Measurements from ENCODE around the gene NPAT.
"Not testable (repeated sequence)": the region's sequence is repeated elsewhere in the genome, so short reads cannot be mapped to it uniquely, and the experiment has no call there.

The NPAT gene

DNA sequence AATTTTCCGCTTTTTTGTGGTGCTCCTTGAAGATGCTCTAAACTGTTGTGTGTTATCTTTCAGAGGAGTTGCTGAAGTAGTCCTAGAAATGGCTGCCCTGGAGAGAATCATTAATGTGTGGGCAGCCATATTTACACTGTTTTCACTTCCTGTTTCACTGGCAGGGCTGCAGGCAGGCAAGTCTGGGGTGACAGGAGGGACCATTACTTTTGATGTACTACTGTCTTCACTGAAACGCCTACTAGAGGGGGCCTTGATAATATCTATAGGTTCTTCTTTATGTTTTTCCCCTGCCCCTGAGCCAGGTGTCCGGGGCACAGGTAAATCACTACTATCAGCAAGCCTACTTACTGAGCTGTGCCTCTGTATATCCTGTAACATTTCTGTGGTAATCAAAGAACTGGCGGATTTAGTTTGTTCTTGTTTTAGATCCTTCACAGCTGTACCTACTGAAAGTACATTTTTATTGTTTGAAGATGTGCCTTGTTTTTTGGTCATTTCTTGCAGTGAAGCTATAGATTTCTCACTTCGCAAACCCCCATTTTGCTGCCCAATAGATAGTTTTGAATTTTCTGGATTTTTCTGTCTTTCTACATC is 61.4 kb downstream of the NPAT start:
- H3K36me3 ChIP-seq (ENCODE audit: insufficient read depth, low read length) = peaks cover 31% of the 10 kb centered on the region
- H2AFZ ChIP-seq (ENCODE audit: low read length, unreplicated experiment) = no peak overlapping the region
- no peaks in the 10 kb centered on the region for H3K4me1 ChIP-seq (ENCODE audit: control insufficient read depth, insufficient read depth, low read length, unreplicated experiment)
- no peaks in the 10 kb centered on the region for H3K79me2 ChIP-seq (ENCODE audit: control insufficient read depth, insufficient read depth, low read length, unreplicated experiment)
- no peak overlapping the region for H3K27ac ChIP-seq (ENCODE audit: low read depth, low read length)
- H3K27me3 ChIP-seq (ENCODE audit: insufficient read depth, low read length) = no peaks in the 10 kb centered on the region
- H3K4me3 ChIP-seq (ENCODE audit: low read depth, low read length) = no peak overlapping the region

DNA sequence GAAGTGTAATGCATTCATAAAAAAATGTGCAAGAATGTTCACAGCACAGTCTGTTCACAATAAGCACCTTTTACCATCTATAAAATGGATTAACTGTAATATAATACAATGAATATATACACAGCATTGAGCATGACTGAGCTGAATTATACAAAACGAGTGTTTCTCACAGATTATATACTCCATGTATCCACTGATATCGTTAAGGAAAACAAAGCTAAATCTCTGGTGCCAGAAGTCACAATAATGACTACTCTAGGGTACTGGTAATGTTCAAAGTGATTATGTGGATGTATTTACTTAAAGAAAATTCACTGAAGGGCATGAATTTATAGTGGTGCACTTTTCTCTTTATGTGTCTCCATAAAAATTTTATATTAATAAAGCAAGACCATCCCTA is 67.8 kb downstream of the NPAT start:
- Histone ChIP-seq H3K4me3 (ENCODE audit: low read depth, low read length) (no peak overlapping the region), H3K36me3 (ENCODE audit: insufficient read depth, low read length) (peaks cover 19% of the 10 kb centered on the region; the same call in 1 of the 2 replicates), H2AFZ (ENCODE audit: low read length, unreplicated experiment) (no peak overlapping the region), H3K27me3 (ENCODE audit: insufficient read depth, low read length) (no peaks in the 10 kb centered on the region), H3K79me2 (ENCODE audit: control insufficient read depth, insufficient read depth, low read length, unreplicated experiment) (no peaks in the 10 kb centered on the region), H3K4me1 (ENCODE audit: control insufficient read depth, insufficient read depth, low read length, unreplicated experiment) (no peaks in the 10 kb centered on the region), H3K27ac (ENCODE audit: low read depth, low read length) (no peak overlapping the region)

DNA sequence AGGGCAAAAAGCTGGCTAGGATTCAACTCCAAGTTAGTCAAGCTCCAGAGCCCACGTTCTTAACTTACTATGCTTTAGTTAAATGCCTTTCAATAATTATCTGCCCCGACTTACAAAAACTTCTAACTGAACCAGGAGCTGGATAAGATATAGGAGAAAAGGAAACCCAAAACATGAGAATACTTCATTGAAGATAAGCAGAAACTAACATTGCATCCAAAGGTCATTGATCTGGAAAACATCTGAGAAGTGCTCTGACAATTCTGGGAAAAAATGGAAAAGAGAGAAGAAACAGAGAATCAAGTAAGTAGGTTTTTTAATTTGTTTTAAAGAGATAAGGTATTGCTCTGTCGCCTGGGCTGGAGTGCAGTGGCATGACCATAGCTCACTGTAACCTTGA is 73.9 kb downstream of the NPAT start:
- H3K4me3 ChIP-seq (ENCODE audit: low read depth, low read length) = no peak overlapping the region
- H3K27ac ChIP-seq (ENCODE audit: low read depth, low read length) = no peak overlapping the region
- no peaks in the 10 kb centered on the region for H3K4me1 ChIP-seq (ENCODE audit: control insufficient read depth, insufficient read depth, low read length, unreplicated experiment)
- H3K79me2 ChIP-seq (ENCODE audit: control insufficient read depth, insufficient read depth, low read length, unreplicated experiment) = no peaks in the 10 kb centered on the region
- H2AFZ ChIP-seq (ENCODE audit: low read length, unreplicated experiment) = no peak overlapping the region
- H3K27me3 ChIP-seq (ENCODE audit: insufficient read depth, low read length) = no peaks in the 10 kb centered on the region
- peaks cover 38% of the 10 kb centered on the region for H3K36me3 ChIP-seq (ENCODE audit: insufficient read depth, low read length)

DNA sequence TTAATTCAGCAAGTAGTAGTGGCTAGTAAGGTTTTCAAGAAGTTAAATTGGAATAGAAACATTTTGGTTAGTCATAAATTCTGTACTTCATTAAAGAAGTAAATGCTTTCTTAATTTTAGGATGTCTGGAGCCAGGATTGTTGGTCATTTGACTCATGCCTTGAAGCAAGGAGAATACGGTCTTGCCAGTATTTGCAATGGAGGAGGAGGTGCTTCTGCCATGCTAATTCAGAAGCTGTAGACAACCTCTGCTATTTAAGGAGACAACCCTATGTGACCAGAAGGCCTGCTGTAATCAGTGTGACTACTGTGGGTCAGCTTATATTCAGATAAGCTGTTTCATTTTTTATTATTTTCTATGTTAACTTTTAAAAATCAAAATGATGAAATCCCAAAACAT is 75.3 kb downstream of the NPAT start:
- Histone ChIP-seq H3K36me3 (ENCODE audit: insufficient read depth, low read length) (peaks cover 47% of the 10 kb centered on the region), H3K4me3 (ENCODE audit: low read depth, low read length) (no peak overlapping the region), H3K4me1 (ENCODE audit: control insufficient read depth, insufficient read depth, low read length, unreplicated experiment) (no peaks in the 10 kb centered on the region), H2AFZ (ENCODE audit: low read length, unreplicated experiment) (no peak overlapping the region), H3K27ac (ENCODE audit: low read depth, low read length) (no peak overlapping the region), H3K79me2 (ENCODE audit: control insufficient read depth, insufficient read depth, low read length, unreplicated experiment) (no peaks in the 10 kb centered on the region), H3K27me3 (ENCODE audit: insufficient read depth, low read length) (no peaks in the 10 kb centered on the region)

DNA sequence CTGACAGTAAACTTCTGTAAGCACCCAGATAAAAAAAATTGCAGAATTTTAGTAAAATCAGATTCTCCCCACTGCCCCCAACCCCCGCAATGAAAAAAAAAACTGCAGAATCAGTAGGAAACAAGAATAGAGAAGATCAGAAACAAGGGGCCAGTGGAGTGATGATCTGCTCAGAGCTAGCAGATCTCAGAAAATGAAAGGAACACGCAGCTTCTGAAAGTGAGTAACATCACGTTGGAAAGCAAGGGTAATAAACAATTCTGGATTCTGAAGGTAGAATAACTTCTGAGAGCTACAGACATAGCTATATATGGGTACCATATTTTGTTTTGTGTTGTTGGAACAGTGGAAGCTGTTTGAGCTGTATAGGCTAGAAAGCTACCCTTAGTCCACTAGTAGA is 77.8 kb downstream of the NPAT start:
- Histone ChIP-seq H3K36me3 (ENCODE audit: insufficient read depth, low read length) (peaks cover 38% of the 10 kb centered on the region), H3K27ac (ENCODE audit: low read depth, low read length) (no peak overlapping the region), H3K27me3 (ENCODE audit: insufficient read depth, low read length) (no peaks in the 10 kb centered on the region), H3K79me2 (ENCODE audit: control insufficient read depth, insufficient read depth, low read length, unreplicated experiment) (no peaks in the 10 kb centered on the region), H3K4me1 (ENCODE audit: control insufficient read depth, insufficient read depth, low read length, unreplicated experiment) (no peaks in the 10 kb centered on the region), H3K4me3 (ENCODE audit: low read depth, low read length) (no peak overlapping the region), H2AFZ (ENCODE audit: low read length, unreplicated experiment) (no peak overlapping the region)

DNA sequence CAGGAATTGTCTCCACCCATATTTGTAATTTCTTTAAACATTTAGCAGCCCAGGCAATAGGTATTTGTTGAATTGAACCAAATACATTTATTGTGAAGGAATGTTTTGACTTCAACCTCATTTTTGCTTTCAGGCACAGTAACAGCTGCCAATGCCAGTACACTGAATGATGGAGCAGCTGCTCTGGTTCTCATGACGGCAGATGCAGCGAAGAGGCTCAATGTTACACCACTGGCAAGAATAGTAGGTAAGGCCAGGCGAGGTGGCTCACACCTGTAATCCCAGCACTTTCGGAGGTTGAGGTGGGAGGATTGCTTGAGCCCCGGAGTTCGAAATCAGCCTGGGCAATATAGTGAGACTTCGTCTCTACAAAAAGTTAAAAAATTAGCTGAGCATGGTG is 80.1 kb downstream of the NPAT start:
- Histone ChIP-seq H3K36me3 (ENCODE audit: insufficient read depth, low read length) (peaks cover 30% of the 10 kb centered on the region), H3K27ac (ENCODE audit: low read depth, low read length) (no peak overlapping the region), H3K79me2 (ENCODE audit: control insufficient read depth, insufficient read depth, low read length, unreplicated experiment) (no peaks in the 10 kb centered on the region), H3K4me3 (ENCODE audit: low read depth, low read length) (no peak overlapping the region), H2AFZ (ENCODE audit: low read length, unreplicated experiment) (no peak overlapping the region), H3K27me3 (ENCODE audit: insufficient read depth, low read length) (no peaks in the 10 kb centered on the region), H3K4me1 (ENCODE audit: control insufficient read depth, insufficient read depth, low read length, unreplicated experiment) (no peaks in the 10 kb centered on the region)

DNA sequence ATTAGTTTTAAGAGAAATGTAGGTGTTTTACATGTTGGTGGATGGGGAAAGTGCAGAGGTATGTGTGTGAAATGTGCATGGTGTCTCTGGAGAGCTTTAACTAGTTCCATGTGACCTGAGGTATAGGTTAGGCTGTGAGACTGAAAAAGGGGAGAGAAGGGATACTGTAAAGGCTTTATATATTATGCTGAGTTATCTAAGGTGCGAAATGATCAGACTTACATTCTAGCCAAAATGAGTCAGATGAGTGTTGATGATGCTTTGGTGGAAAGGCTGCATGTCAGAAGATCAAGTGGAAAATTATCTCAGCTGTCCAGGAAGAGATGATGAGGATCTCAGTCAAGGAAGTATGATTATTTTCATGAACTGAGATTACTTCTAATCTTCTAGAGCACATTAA is 85.2 kb downstream of the NPAT start:
- Histone ChIP-seq H3K4me3 (ENCODE audit: low read depth, low read length) (no peak overlapping the region), H3K27ac (ENCODE audit: low read depth, low read length) (no peak overlapping the region), H3K79me2 (ENCODE audit: control insufficient read depth, insufficient read depth, low read length, unreplicated experiment) (no peaks in the 10 kb centered on the region), H3K4me1 (ENCODE audit: control insufficient read depth, insufficient read depth, low read length, unreplicated experiment) (peaks cover 4% of the 10 kb centered on the region), H3K27me3 (ENCODE audit: insufficient read depth, low read length) (no peaks in the 10 kb centered on the region), H3K36me3 (ENCODE audit: insufficient read depth, low read length) (peaks cover 6% of the 10 kb centered on the region; the same call in 1 of the 2 replicates), H2AFZ (ENCODE audit: low read length, unreplicated experiment) (no peak overlapping the region)

DNA sequence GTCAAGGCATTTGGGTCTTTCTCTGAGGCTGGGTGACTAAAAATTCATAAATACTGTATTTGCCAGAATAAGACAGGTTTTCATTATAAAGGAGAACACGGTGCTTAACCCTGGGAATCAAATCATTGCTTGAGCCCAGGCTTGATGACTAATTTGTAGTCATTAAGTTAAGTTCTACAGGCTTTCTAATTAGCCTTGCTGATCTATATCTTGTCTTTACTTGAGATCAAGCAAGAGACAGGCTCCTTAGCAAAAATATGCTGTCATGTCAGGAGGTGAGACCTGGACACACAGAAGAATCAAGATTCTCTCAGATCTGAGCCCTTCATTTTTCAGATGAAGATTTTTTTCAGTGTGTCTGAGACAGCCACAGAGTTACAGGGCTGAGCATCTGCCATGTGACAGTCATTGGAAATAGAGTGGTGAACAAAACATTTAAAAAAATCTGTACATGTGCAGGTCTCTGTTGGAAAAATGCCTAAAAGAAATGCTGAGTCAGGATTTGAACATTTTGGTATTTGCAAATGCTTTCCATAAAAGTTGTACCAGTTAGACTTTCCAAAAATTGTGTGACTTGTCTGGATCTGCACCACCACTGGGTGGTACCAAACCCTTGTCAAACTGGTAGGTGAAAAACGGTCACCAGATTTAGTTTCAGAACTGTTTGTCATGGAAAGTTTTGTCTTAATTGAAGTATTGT is 86.4 kb downstream of the NPAT start:
- H3K36me3 ChIP-seq (ENCODE audit: insufficient read depth, low read length) = peaks cover 3% of the 10 kb centered on the region; the same call in 1 of the 2 replicates
- H3K4me1 ChIP-seq (ENCODE audit: control insufficient read depth, insufficient read depth, low read length, unreplicated experiment) = peaks cover 4% of the 10 kb centered on the region
- H3K4me3 ChIP-seq (ENCODE audit: low read depth, low read length) = no peak overlapping the region
- no peak overlapping the region for H3K27ac ChIP-seq (ENCODE audit: low read depth, low read length)
- no peaks in the 10 kb centered on the region for H3K27me3 ChIP-seq (ENCODE audit: insufficient read depth, low read length)
- no peaks in the 10 kb centered on the region for H3K79me2 ChIP-seq (ENCODE audit: control insufficient read depth, insufficient read depth, low read length, unreplicated experiment)
- H2AFZ ChIP-seq (ENCODE audit: low read length, unreplicated experiment) = no peak overlapping the region

DNA sequence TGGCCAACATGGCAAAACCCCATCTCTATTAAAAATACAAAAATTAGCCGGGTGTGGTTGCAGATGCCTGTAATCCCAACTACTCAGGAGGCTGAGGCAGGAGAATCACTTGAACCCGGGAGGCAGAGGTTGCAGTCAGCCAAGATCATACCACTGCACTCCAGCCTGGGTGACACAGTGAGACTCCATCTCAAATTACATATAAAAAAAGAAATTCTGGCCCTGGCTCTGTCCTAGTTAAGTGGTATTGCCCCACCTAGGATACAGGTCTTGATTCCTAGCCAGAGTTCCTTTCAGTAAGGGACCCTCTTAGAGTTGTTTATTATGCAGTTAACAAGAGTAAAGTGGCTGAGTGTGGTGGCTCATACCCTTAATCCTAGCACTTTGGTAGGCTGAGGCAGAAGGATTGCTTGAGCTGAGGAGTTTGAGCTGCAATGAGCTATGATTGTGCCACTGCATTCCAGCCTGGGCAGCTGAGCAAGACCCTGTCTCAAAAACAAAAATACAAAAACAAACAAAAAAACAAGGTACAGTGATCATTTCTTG is 89.4 kb downstream of the NPAT start:
- not testable (repeated sequence) for H3K27ac ChIP-seq (ENCODE audit: low read depth, low read length); H3K27me3 ChIP-seq (ENCODE audit: insufficient read depth, low read length); H3K36me3 ChIP-seq (ENCODE audit: insufficient read depth, low read length); H2AFZ ChIP-seq (ENCODE audit: low read length, unreplicated experiment); H3K4me3 ChIP-seq (ENCODE audit: low read depth, low read length); H3K79me2 ChIP-seq (ENCODE audit: control insufficient read depth, insufficient read depth, low read length, unreplicated experiment); H3K4me1 ChIP-seq (ENCODE audit: control insufficient read depth, insufficient read depth, low read length, unreplicated experiment)

DNA sequence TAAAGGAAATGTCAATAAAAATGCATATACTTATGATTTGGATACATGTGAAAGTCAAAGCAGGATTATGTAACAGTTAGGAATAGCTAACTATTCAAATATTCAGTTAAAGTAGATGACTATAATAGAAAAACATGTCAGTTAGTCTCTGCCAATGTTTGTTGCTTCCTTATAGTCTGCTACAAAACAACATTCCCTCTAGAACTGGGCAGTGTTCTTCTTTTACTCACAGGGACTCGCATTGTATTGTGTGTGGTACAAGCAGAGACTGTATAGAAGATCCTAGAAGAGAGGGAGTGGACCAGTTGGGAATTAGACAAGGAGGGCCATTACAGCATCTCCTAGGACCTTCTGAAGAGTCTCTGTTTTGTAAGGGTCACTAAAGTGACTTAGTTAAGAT is 90.4 kb downstream of the NPAT start:
- no peak overlapping the region for H2AFZ ChIP-seq (ENCODE audit: low read length, unreplicated experiment)
- H3K4me1 ChIP-seq (ENCODE audit: control insufficient read depth, insufficient read depth, low read length, unreplicated experiment) = peaks cover 4% of the 10 kb centered on the region
- H3K36me3 ChIP-seq (ENCODE audit: insufficient read depth, low read length) = peaks cover 3% of the 10 kb centered on the region; the same call in 1 of the 2 replicates
- H3K27me3 ChIP-seq (ENCODE audit: insufficient read depth, low read length) = no peaks in the 10 kb centered on the region
- no peak overlapping the region for H3K27ac ChIP-seq (ENCODE audit: low read depth, low read length)
- no peak overlapping the region for H3K4me3 ChIP-seq (ENCODE audit: low read depth, low read length)
- H3K79me2 ChIP-seq (ENCODE audit: control insufficient read depth, insufficient read depth, low read length, unreplicated experiment) = peaks cover 11% of the 10 kb centered on the region

DNA sequence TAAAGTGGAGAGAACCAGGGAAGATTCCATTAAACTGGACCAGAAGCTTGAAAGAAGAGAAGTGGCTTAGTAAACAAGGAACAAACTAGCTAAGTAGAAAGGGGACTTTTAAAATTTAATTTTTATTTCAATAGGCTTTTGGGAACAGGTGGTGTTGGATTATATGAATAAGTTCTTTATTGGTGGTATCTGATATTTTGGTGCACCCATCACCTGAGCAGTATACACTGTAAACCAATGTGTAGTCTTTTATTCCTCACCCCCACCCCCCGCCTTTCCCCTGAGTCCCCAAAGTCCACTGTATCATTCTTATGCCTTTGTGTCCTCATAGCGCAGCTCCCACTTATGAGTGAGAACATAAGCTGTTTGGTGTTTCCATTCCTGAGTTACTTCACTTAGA is 93.7 kb downstream of the NPAT start:
- peaks cover under 1% of the 10 kb centered on the region; the same call in 1 of the 2 replicates for H3K36me3 ChIP-seq (ENCODE audit: insufficient read depth, low read length)
- H3K4me1 ChIP-seq (ENCODE audit: control insufficient read depth, insufficient read depth, low read length, unreplicated experiment) = peaks cover 5% of the 10 kb centered on the region
- no peak overlapping the region for H3K4me3 ChIP-seq (ENCODE audit: low read depth, low read length)
- H3K27me3 ChIP-seq (ENCODE audit: insufficient read depth, low read length) = no peaks in the 10 kb centered on the region
- H2AFZ ChIP-seq (ENCODE audit: low read length, unreplicated experiment) = no peak overlapping the region
- peaks cover 34% of the 10 kb centered on the region for H3K79me2 ChIP-seq (ENCODE audit: control insufficient read depth, insufficient read depth, low read length, unreplicated experiment)
- no peak overlapping the region for H3K27ac ChIP-seq (ENCODE audit: low read depth, low read length)

All from ACC112 (cell line).